HG02884 (cell line): ENCODE data around the gene PPARG.
"Not testable (repeated sequence)": the region's sequence is repeated elsewhere in the genome, so short reads cannot be mapped to it uniquely, and the experiment has no call there.

Source experiments
- ATAC-seq: cut with Tn5 transposase; IDR thresholded peaks from one replicate; pipeline ENCODE4 v1.9.1; 2021; ENCODE audit warnings: mild to moderate bottlenecking, moderate library complexity; ENCODE audit not compliant: unreplicated experiment

Gene PPARG

GRCh38 chr3:12454816-12455121, 165.9 kb downstream of the PPARG start:
- no peak for ATAC-seq

- no peak for ATAC-seq
Observed at GRCh38 chr3:12455740-12456139, 166.9 kb downstream of the PPARG start.

GRCh38 chr3:12456441-12456840, 167.6 kb downstream of the PPARG start:
- no peak for ATAC-seq

GRCh38 chr3:12457380-12457779, 168.5 kb downstream of the PPARG start:
- not testable (repeated sequence) for ATAC-seq

- ATAC-seq = no peak
Observed at GRCh38 chr3:12458901-12459300, 170.0 kb downstream of the PPARG start.

GRCh38 chr3:12460127-12460526, 171.3 kb downstream of the PPARG start:
- ATAC-seq = no peak

- ATAC-seq = no peak
Observed at GRCh38 chr3:12461097-12461649, 172.3 kb downstream of the PPARG start.

GRCh38 chr3:12462159-12462947, 173.5 kb downstream of the PPARG start:
- no peak for ATAC-seq

- no peak for ATAC-seq
Observed at GRCh38 chr3:12463686-12464085, 174.8 kb downstream of the PPARG start.

GRCh38 chr3:12464181-12464580, 175.3 kb downstream of the PPARG start:
- no peak for ATAC-seq

GRCh38 chr3:12465151-12465835, 176.4 kb downstream of the PPARG start:
- no peak for ATAC-seq

- ATAC-seq = no peak
Observed at GRCh38 chr3:12465836-12466225, 177.0 kb downstream of the PPARG start.

- ATAC-seq = no peak
Observed at GRCh38 chr3:12467746-12468145, 178.9 kb downstream of the PPARG start.

- ATAC-seq = no peak
Observed at GRCh38 chr3:12468276-12468675, 179.4 kb downstream of the PPARG start.

GRCh38 chr3:12468757-12469156, 179.9 kb downstream of the PPARG start:
- ATAC-seq = no peak

GRCh38 chr3:12469222-12469621, 180.4 kb downstream of the PPARG start:
- ATAC-seq = not testable (repeated sequence)

GRCh38 chr3:12470111-12470510, 181.2 kb downstream of the PPARG start:
- ATAC-seq = no peak

GRCh38 chr3:12470680-12471079, 181.8 kb downstream of the PPARG start:
- no peak for ATAC-seq

GRCh38 chr3:12471241-12471640, 182.4 kb downstream of the PPARG start:
- no peak for ATAC-seq

GRCh38 chr3:12472000-12472610, 183.2 kb downstream of the PPARG start:
- ATAC-seq = no peak

GRCh38 chr3:12472796-12473195, 183.9 kb downstream of the PPARG start:
- ATAC-seq = no peak

GRCh38 chr3:12473511-12473910, 184.6 kb downstream of the PPARG start:
- no peak for ATAC-seq
